ENCODE data around the gene KCNH2. TPM values are rescaled to one million over a fixed set of nuclear protein-coding genes. Genes with fewer than 3 reads are reported as not detected.
"Not testable (repeated sequence)": the region's sequence is repeated elsewhere in the genome, so short reads cannot be mapped to it uniquely, and the experiment has no call there.

KCNH2 gene
- total RNA-seq, 3 donors from 2014 or later (not counting 1 experiment from before 2014, with no cell fraction given): 0.39 to 0.60 TPM; not detected in 1

GRCh38 chr7:150910305-150910995 lies 67.7 kb downstream of the KCNH2 start:
- H3K9me3 ChIP-seq (ENCODE audit: control insufficient read depth, insufficient read depth, low read length); H3K27ac Mint-ChIP-seq; intact Hi-C loops (cut with micrococcal nuclease); H3K36me3 Mint-ChIP-seq; H3K36me3 ChIP-seq (ENCODE audit: control insufficient read depth, insufficient read depth, low read length); H3K4me3 Mint-ChIP-seq; DNase-seq; ATAC-seq; H3K4me3 ChIP-seq (ENCODE audit: low read length); H3K27ac ChIP-seq (ENCODE audit: low read length); H3K9me3 Mint-ChIP-seq: not testable (repeated sequence)
- Mint-ChIP-seq H3K27me3 (ENCODE audit: low read depth in 2 of 2) (peaks cover 29 to 40% of the 10 kb centered on the region in 2 donors), H3K4me1 (peaks cover 10 to 11% of the 10 kb centered on the region in 2 donors)
- H3K4me1 ChIP-seq (ENCODE audit: control insufficient read depth, insufficient read depth, low read length): peaks cover 17% of the 10 kb centered on the region
- H3K27me3 ChIP-seq (ENCODE audit: control insufficient read depth, insufficient read depth, low read length): peaks cover 11% of the 10 kb centered on the region
- WGBS (ENCODE audit: insufficient coverage): 63% methylated on average over 5 of the region's 8 CpGs

DNA sequence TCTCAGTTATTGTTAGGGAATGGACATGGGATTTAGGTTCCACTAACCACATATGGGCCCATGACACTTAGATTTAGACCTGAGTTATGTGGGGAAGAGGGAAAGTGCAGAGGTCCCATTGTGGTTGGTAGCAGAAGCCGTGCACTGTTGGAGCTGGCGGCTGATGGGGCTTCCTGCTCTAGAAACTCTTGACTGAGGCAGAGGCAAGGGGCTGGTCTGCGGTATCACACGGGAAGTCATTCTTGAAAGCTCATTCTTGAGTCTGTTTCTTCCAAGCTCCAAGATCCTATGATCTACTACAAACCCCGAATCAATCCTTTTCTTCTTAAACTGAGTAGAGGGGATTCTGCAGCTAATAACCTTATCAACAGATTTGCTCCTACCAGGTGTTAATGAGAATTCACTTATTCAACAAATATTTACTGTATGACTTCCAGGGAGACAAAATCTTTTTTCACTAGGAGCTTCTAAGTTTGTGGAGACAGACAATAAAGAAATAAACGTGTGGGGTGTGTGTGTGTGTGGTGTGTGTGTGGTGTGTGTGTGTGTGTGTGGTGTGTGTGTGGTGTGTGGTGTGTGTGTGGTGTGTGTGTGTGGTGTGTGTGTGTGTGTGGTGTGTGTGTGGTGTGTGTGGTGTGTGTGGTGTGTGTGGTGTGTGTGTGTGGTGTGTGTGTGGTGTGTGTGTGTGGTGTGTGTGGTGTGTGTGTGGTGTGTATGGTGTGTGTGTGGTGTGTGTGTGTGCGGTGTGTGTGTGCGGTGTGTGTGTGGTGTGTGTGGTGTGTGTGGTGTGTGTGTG lies 68.7 kb downstream of the KCNH2 start:
- 31% methylated on average over 7 of the region's 8 CpGs for WGBS (ENCODE audit: insufficient coverage)
- peaks cover 35 to 39% of the 10 kb centered on the region in 2 donors for H3K27me3 Mint-ChIP-seq (ENCODE audit: low read depth in 2 of 2)

GRCh38 chr7:150908173-150908572 lies 69.9 kb downstream of the KCNH2 start:
- H3K27ac ChIP-seq (ENCODE audit: low read length): no peak overlapping the region
- Mint-ChIP-seq H3K9me3 (peaks cover 0 to 3% of the 10 kb centered on the region in 2 donors), H3K27me3 (ENCODE audit: low read depth in 2 of 2) (peaks cover 44% of the 10 kb centered on the region in 2 donors), H3K4me1 (peaks cover 10 to 15% of the 10 kb centered on the region in 2 donors), H3K4me3 (no peak overlapping the region), H3K36me3 (no peaks in the 10 kb centered on the region), H3K27ac (no peak overlapping the region)
- H3K4me1 ChIP-seq (ENCODE audit: control insufficient read depth, insufficient read depth, low read length): peaks cover 17% of the 10 kb centered on the region
- no peaks in the 10 kb centered on the region for H3K36me3 ChIP-seq (ENCODE audit: control insufficient read depth, insufficient read depth, low read length)
- TF ChIP-seq, protein P1, sequence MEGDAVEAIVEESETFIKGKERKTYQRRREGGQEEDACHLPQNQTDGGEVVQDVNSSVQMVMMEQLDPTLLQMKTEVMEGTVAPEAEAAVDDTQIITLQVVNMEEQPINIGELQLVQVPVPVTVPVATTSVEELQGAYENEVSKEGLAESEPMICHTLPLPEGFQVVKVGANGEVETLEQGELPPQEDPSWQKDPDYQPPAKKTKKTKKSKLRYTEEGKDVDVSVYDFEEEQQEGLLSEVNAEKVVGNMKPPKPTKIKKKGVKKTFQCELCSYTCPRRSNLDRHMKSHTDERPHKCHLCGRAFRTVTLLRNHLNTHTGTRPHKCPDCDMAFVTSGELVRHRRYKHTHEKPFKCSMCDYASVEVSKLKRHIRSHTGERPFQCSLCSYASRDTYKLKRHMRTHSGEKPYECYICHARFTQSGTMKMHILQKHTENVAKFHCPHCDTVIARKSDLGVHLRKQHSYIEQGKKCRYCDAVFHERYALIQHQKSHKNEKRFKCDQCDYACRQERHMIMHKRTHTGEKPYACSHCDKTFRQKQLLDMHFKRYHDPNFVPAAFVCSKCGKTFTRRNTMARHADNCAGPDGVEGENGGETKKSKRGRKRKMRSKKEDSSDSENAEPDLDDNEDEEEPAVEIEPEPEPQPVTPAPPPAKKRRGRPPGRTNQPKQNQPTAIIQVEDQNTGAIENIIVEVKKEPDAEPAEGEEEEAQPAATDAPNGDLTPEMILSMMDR (IDR thresholded peaks at IDR 0.05): no peak
- no peaks in the 10 kb centered on the region for H3K9me3 ChIP-seq (ENCODE audit: control insufficient read depth, insufficient read depth, low read length)
- 100% methylated on average over 2 of the region's 2 CpGs for WGBS (ENCODE audit: insufficient coverage)
- no peak overlapping the region for H3K4me3 ChIP-seq (ENCODE audit: low read length)
- H3K27me3 ChIP-seq (ENCODE audit: control insufficient read depth, insufficient read depth, low read length): peaks cover 19% of the 10 kb centered on the region
- intact Hi-C loops (cut with micrococcal nuclease): no loop called here
- DNase-seq (no peak), ATAC-seq (no peak)

More for the DNA sequence above, 68.7 kb downstream of the KCNH2 start:
- TF ChIP-seq, protein P1 (IDR thresholded peaks at IDR 0.05): no peak
- Mint-ChIP-seq H3K4me1 (peaks cover 10 to 11% of the 10 kb centered on the region in 2 donors), H3K4me3 (peak overlapping the region; percentile 69), H3K36me3 (no peaks in the 10 kb centered on the region), H3K9me3 (peaks cover 0 to 3% of the 10 kb centered on the region in 2 donors), H3K27ac (peak overlapping the region; percentile 69 to 75)
- DNase-seq (peak in 1 of 2 donors; percentile 74), ATAC-seq (peak; percentile 78 to 97 (median 88))
- intact Hi-C loops (cut with micrococcal nuclease): no loop called here
- no peaks in the 10 kb centered on the region for H3K9me3 ChIP-seq (ENCODE audit: control insufficient read depth, insufficient read depth, low read length)
- H3K36me3 ChIP-seq (ENCODE audit: control insufficient read depth, insufficient read depth, low read length): no peaks in the 10 kb centered on the region
- peaks cover 14% of the 10 kb centered on the region for H3K27me3 ChIP-seq (ENCODE audit: control insufficient read depth, insufficient read depth, low read length)
- peaks cover 17% of the 10 kb centered on the region for H3K4me1 ChIP-seq (ENCODE audit: control insufficient read depth, insufficient read depth, low read length)
- H3K27ac ChIP-seq (ENCODE audit: low read length): no peak overlapping the region
- H3K4me3 ChIP-seq (ENCODE audit: low read length): no peak overlapping the region

Measured in natural killer cell (primary cell).